Natural killer cell (primary cell): ENCODE data around the gene HERC3. TPM values are rescaled to one million over a fixed set of nuclear protein-coding genes. Genes with fewer than 3 reads are reported as not detected.
A peak's percentile ranks its signal among the peaks of the same experiment; 100 is the strongest.

Experiments
- ATAC-seq, 3 donors: fragments of 150-1000 bp in 2 of 3; fragments of 200-7000 bp in 1 of 3; cut with Tn5 transposase; 1 replicate in 1 of 3; 2 replicates in 2 of 3; pipeline ENCODE4 v1.10.0; 2021; ENCODE audit warnings: mild to moderate bottlenecking in 2 of 3, moderate library complexity in 2 of 3
- DNase-seq, 2 donors: peaks; one replicate each; pipeline versions ENCODE4 v3.0.0 to v3.0.0-alpha.2; 2013 to 2021; ENCODE audit warnings: mixed read lengths in 1 of 2
- H3K27ac ChIP-seq: one replicate; pipeline ENCODE4 v1.5.1; 2013; ENCODE audit warnings: mild to moderate bottlenecking, low read length
- H3K27me3 ChIP-seq: one replicate; pipeline ENCODE4 v1.6.1; 2013; ENCODE audit warnings: low read length; ENCODE audit not compliant: control insufficient read depth, insufficient read depth
- H3K36me3 ChIP-seq: one replicate; pipeline ENCODE4 v1.6.1; 2013; ENCODE audit warnings: low read length; ENCODE audit not compliant: control insufficient read depth, insufficient read depth
- H3K4me1 ChIP-seq: one replicate; pipeline ENCODE4 v1.6.1; 2013; ENCODE audit warnings: low read length; ENCODE audit not compliant: control insufficient read depth, insufficient read depth
- H3K4me3 ChIP-seq: one replicate; pipeline ENCODE4 v1.5.1; 2013; ENCODE audit warnings: low read length
- H3K9me3 ChIP-seq: one replicate; pipeline ENCODE4 v1.6.1; 2013; ENCODE audit warnings: low read length; ENCODE audit not compliant: control insufficient read depth, insufficient read depth
- H3K27ac Mint-ChIP-seq, 2 donors: one replicate each; pipeline ENCODE4 v1.8.0; 2022; ENCODE audit warnings: mild to moderate bottlenecking in 2 of 2, mixed read lengths in 2 of 2, moderate library complexity in 1 of 2
- H3K27me3 Mint-ChIP-seq, 2 donors: one replicate each; pipeline ENCODE4 v1.8.0; 2022; ENCODE audit warnings: low read depth in 2 of 2, mixed read lengths in 2 of 2
- H3K36me3 Mint-ChIP-seq: one replicate; pipeline ENCODE4 v1.8.0; 2022; ENCODE audit warnings: mixed read lengths
- H3K4me1 Mint-ChIP-seq, 2 donors: one replicate each; pipeline ENCODE4 v1.8.0; 2022; ENCODE audit warnings: mixed read lengths in 2 of 2
- H3K4me3 Mint-ChIP-seq: one replicate; pipeline ENCODE4 v1.8.0; 2022; ENCODE audit warnings: mild to moderate bottlenecking, moderate library complexity, mixed read lengths
- H3K9me3 Mint-ChIP-seq, 2 donors: one replicate each; pipeline ENCODE4 v1.8.0; 2022; ENCODE audit warnings: mixed read lengths in 2 of 2
- WGBS: methylation state at CpG from one replicate; pipeline ENCODE4 v1.1.7; 2013; ENCODE audit warnings: missing lambda C conversion rate; ENCODE audit not compliant: insufficient coverage; 5-methylcytosine and 5-hydroxymethylcytosine counted together
- intact Hi-C: fragments of 100-400 bp; cut with micrococcal nuclease; formaldehyde crosslinking; loops from one replicate; pipeline ENCODE4 v1.14.2; 2022
- total RNA-seq, 4 donors: library from RNA; stranded (reverse); fragments of 120-200 nt in 1 of 4; gene quantifications; one replicate each; pipeline versions ENCODE4 v1.2.3 to v1.2.4, GENCODE V29; 2013 to 2022
- TF ChIP-seq, protein P1 (sequence below): fragments of 200-600 bp; IDR thresholded peaks from one replicate; pipeline ENCODE4 v1.8.0; 2022; ENCODE audit warnings: antibody characterized with exemption

HERC3 gene
- total RNA-seq, 3 donors from 2014 or later (not counting 1 experiment from before 2014, with no cell fraction given), result 59.1 to 85.0 (median 61.9) TPM

GRCh38 chr4:88709989-88710388 is 117.7 kb downstream of the HERC3 start:
- Histone ChIP-seq H3K4me3 (no peak overlapping the region), H3K4me1 (no peaks in the 10 kb centered on the region), H3K27ac (no peak overlapping the region), H3K36me3 (peaks cover 44% of the 10 kb centered on the region), H3K9me3 (no peaks in the 10 kb centered on the region), H3K27me3 (no peaks in the 10 kb centered on the region)
- no CpG with 5 or more reads among the region's 1 CpG for WGBS
- no peak overlapping the region for H3K27ac Mint-ChIP-seq
- H3K36me3 Mint-ChIP-seq, result peaks cover 51% of the 10 kb centered on the region
- peaks cover 0 to 6% of the 10 kb centered on the region in 2 donors for H3K4me1 Mint-ChIP-seq
- H3K9me3 Mint-ChIP-seq, result peaks cover 0 to 3% of the 10 kb centered on the region in 2 donors
- intact Hi-C loops, result no loop called here
- DNase-seq (no peak), ATAC-seq (no peak)
- no peaks in the 10 kb centered on the region for H3K27me3 Mint-ChIP-seq
- no peak overlapping the region for H3K4me3 Mint-ChIP-seq
- TF ChIP-seq, protein P1, sequence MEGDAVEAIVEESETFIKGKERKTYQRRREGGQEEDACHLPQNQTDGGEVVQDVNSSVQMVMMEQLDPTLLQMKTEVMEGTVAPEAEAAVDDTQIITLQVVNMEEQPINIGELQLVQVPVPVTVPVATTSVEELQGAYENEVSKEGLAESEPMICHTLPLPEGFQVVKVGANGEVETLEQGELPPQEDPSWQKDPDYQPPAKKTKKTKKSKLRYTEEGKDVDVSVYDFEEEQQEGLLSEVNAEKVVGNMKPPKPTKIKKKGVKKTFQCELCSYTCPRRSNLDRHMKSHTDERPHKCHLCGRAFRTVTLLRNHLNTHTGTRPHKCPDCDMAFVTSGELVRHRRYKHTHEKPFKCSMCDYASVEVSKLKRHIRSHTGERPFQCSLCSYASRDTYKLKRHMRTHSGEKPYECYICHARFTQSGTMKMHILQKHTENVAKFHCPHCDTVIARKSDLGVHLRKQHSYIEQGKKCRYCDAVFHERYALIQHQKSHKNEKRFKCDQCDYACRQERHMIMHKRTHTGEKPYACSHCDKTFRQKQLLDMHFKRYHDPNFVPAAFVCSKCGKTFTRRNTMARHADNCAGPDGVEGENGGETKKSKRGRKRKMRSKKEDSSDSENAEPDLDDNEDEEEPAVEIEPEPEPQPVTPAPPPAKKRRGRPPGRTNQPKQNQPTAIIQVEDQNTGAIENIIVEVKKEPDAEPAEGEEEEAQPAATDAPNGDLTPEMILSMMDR, result no peak

DNA sequence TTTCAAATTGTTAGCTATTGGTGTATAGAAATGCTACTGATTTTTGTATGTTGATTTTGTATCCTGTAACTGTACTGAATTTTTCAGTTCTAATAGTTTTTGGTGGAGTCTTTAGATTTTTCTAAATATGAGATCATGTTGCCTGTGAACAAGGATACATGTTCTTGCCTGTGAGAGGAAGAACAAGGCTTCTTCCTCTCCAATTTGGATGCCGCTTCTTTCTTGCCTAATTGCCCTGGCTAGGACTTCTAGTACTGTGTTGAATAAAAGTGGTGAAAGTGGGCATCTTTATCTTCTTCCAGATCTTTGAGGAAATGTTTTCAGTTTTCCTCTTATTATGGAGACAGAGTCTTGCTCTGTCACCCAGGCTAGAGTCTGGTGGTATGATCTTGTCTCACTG is 121.5 kb downstream of the HERC3 start:
- no peaks in the 10 kb centered on the region for H3K27me3 ChIP-seq
- Mint-ChIP-seq H3K27ac (peak overlapping the region in 1 of 2 donors; percentile 4), H3K36me3 (peaks cover 45% of the 10 kb centered on the region), H3K27me3 (no peaks in the 10 kb centered on the region), H3K4me1 (peaks cover 0 to 6% of the 10 kb centered on the region in 2 donors), H3K9me3 (peaks cover 5 to 10% of the 10 kb centered on the region in 2 donors), H3K4me3 (no peak overlapping the region)
- no peak overlapping the region for H3K4me3 ChIP-seq
- intact Hi-C loops, result no loop called here
- TF ChIP-seq, protein P1, result no peak
- H3K9me3 ChIP-seq, result peaks cover 11% of the 10 kb centered on the region
- DNase-seq, result no peak
- 100% methylated on average over 1 of the region's 1 CpG for WGBS
- no peak overlapping the region for H3K27ac ChIP-seq
- ATAC-seq, result no peak
- H3K36me3 ChIP-seq, result peaks cover 39% of the 10 kb centered on the region
- no peaks in the 10 kb centered on the region for H3K4me1 ChIP-seq

DNA sequence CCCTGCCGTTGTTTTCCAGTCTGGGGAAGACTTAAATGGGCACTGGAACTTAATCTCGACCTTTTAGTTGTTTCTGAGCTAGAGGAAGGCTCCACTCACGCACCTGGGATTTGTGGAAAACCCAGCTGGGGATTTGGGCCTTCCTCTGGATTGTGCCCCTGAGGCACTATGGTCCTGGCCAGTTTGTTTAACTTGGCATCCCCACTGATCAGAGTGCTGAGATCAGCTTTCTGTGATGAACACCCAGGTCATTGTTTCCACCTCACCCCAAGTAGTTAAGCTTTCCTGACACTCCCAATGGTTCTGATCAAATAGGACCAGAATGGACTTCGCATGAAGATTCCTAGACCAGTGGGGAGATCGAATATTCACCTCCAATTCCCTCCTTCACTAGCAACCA is 125.8 kb downstream of the HERC3 start:
- intact Hi-C loops, result no loop called here
- TF ChIP-seq, protein P1, result no peak
- Mint-ChIP-seq H3K27me3 (no peaks in the 10 kb centered on the region), H3K4me3 (no peak overlapping the region), H3K36me3 (peaks cover 31% of the 10 kb centered on the region), H3K27ac (no peak overlapping the region), H3K9me3 (peaks cover 5 to 7% of the 10 kb centered on the region in 2 donors), H3K4me1 (peaks cover 0 to 6% of the 10 kb centered on the region in 2 donors)
- Histone ChIP-seq H3K4me3 (no peak overlapping the region), H3K9me3 (peaks cover 11% of the 10 kb centered on the region), H3K36me3 (peaks cover 41% of the 10 kb centered on the region), H3K27me3 (no peaks in the 10 kb centered on the region), H3K4me1 (no peaks in the 10 kb centered on the region), H3K27ac (no peak overlapping the region)
- ATAC-seq (no peak), DNase-seq (no peak)
- WGBS, result 97% methylated on average over 4 of the region's 5 CpGs

- TF ChIP-seq, protein P1, result no peak
- no peak overlapping the region for H3K27ac Mint-ChIP-seq
- ATAC-seq, result no peak
Measured at GRCh38 chr4:88719381-88719780, 127.1 kb downstream of the HERC3 start.

More at GRCh38 chr4:88719381-88719780, 127.1 kb downstream of the HERC3 start:
- no peak overlapping the region for H3K27ac ChIP-seq
- no peak overlapping the region for H3K4me3 ChIP-seq
- no peaks in the 10 kb centered on the region for H3K27me3 Mint-ChIP-seq
- H3K36me3 ChIP-seq, result peaks cover 51% of the 10 kb centered on the region
- peaks cover 5 to 7% of the 10 kb centered on the region in 2 donors for H3K9me3 Mint-ChIP-seq
- no peaks in the 10 kb centered on the region for H3K4me1 ChIP-seq
- H3K4me1 Mint-ChIP-seq, result no peaks in the 10 kb centered on the region
- 100% methylated on average over 1 of the region's 1 CpG for WGBS
- H3K36me3 Mint-ChIP-seq, result peaks cover 24% of the 10 kb centered on the region
- DNase-seq, result no peak
- intact Hi-C loops, result no loop called here
- no peaks in the 10 kb centered on the region for H3K27me3 ChIP-seq
- H3K9me3 ChIP-seq, result peaks cover 11% of the 10 kb centered on the region
- no peak overlapping the region for H3K4me3 Mint-ChIP-seq
